HUES48 (cell line): ENCODE results near the gene SLC24A3.

ENCODE experiments used
- H3K27ac ChIP-seq: one replicate; pipeline ENCODE4 v1.7.0; 2013; ENCODE audit warnings: low read depth, low read length, inconsistent platforms
- H3K27me3 ChIP-seq: 2 replicates; pipeline ENCODE4 v1.6.1; 2013; ENCODE audit warnings: mild to moderate bottlenecking, low read length; ENCODE audit not compliant: control insufficient read depth, insufficient read depth
- H3K36me3 ChIP-seq: 2 replicates; pipeline ENCODE4 v1.6.1; 2013; ENCODE audit warnings: low read length; ENCODE audit not compliant: control insufficient read depth, insufficient read depth
- H3K4me1 ChIP-seq: 2 replicates; pipeline ENCODE4 v1.6.1; 2013; ENCODE audit warnings: mild to moderate bottlenecking, low read length; ENCODE audit not compliant: control insufficient read depth, insufficient read depth
- H3K4me3 ChIP-seq: 2 replicates; pipeline ENCODE4 v1.5.1; 2013; ENCODE audit warnings: mild to moderate bottlenecking, low read depth, low read length
- H3K9ac ChIP-seq: 2 replicates; pipeline ENCODE4 v1.6.1; 2013; ENCODE audit warnings: mild to moderate bottlenecking, low read depth, low read length, moderate library complexity
- H3K9me3 ChIP-seq: 2 replicates; pipeline ENCODE4 v1.6.1; 2013; ENCODE audit warnings: low read length; ENCODE audit not compliant: control insufficient read depth, insufficient read depth

The SLC24A3 gene

GRCh38 chr20:19308146-19308545 is 95.7 kb downstream of the SLC24A3 start:
- Histone ChIP-seq H3K9me3 (no peaks in the 10 kb centered on the region), H3K9ac (no peak overlapping the region), H3K27ac (no peak overlapping the region), H3K36me3 (no peaks in the 10 kb centered on the region), H3K4me3 (no peak overlapping the region), H3K4me1 (no peaks in the 10 kb centered on the region), H3K27me3 (no peaks in the 10 kb centered on the region)

GRCh38 chr20:19310541-19310940 is 98.1 kb downstream of the SLC24A3 start:
- Histone ChIP-seq H3K9ac (no peak overlapping the region), H3K27me3 (no peaks in the 10 kb centered on the region), H3K27ac (no peak overlapping the region), H3K9me3 (no peaks in the 10 kb centered on the region), H3K36me3 (no peaks in the 10 kb centered on the region), H3K4me3 (no peak overlapping the region), H3K4me1 (no peaks in the 10 kb centered on the region)

- Histone ChIP-seq H3K9me3 (no peaks in the 10 kb centered on the region), H3K4me3 (no peak overlapping the region), H3K9ac (no peak overlapping the region), H3K27ac (no peak overlapping the region), H3K27me3 (no peaks in the 10 kb centered on the region), H3K4me1 (0 out of 2 replicates have a peak, but pooled peaks cover 6% of the 10 kb centered on the region), H3K36me3 (no peaks in the 10 kb centered on the region)
Measured at GRCh38 chr20:19313342-19314069, 101.1 kb downstream of the SLC24A3 start.

DNA sequence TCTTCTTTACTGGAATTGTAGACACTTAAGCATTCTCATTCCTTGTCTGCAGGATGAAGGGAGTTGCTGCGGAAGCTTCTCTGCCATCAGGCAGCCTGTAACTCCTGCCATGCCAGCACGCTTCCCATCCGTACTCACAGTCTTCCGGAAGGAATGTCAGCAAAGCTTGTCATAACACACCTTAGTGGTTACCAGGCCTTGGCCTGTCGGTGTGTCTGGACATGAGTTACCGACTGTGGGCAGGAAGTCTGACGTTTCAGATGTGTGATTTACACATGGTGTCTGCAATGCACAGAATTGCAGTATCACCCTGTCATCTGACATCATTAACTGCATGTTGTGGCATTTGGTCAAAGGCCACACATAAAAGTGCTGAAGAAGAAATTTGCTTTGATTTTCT is 102.2 kb downstream of the SLC24A3 start:
- H3K27ac ChIP-seq, result no peak overlapping the region

GRCh38 chr20:19317237-19318069 is 105.0 kb downstream of the SLC24A3 start:
- H3K9ac ChIP-seq, result no peak overlapping the region
- no peaks in the 10 kb centered on the region for H3K9me3 ChIP-seq
- no peaks in the 10 kb centered on the region for H3K27me3 ChIP-seq
- 0 out of 2 replicates have a peak, but pooled peaks cover 6% of the 10 kb centered on the region for H3K4me1 ChIP-seq
- no peaks in the 10 kb centered on the region for H3K36me3 ChIP-seq
- H3K27ac ChIP-seq, result no peak overlapping the region
- H3K4me3 ChIP-seq, result no peak overlapping the region

More for the DNA sequence above, 102.2 kb downstream of the SLC24A3 start:
- Histone ChIP-seq H3K27me3 (no peaks in the 10 kb centered on the region), H3K4me3 (no peak overlapping the region), H3K9me3 (no peaks in the 10 kb centered on the region), H3K9ac (no peak overlapping the region), H3K4me1 (0 out of 2 replicates have a peak, but pooled peaks cover 6% of the 10 kb centered on the region), H3K36me3 (no peaks in the 10 kb centered on the region)

GRCh38 chr20:19318610-19319009 is 106.2 kb downstream of the SLC24A3 start:
- no peaks in the 10 kb centered on the region for H3K9me3 ChIP-seq
- H3K27me3 ChIP-seq, result no peaks in the 10 kb centered on the region
- 0 out of 2 replicates have a peak, but pooled peaks cover 6% of the 10 kb centered on the region for H3K4me1 ChIP-seq
- H3K9ac ChIP-seq, result no peak overlapping the region
- no peaks in the 10 kb centered on the region for H3K36me3 ChIP-seq
- no peak overlapping the region for H3K27ac ChIP-seq
- H3K4me3 ChIP-seq, result no peak overlapping the region

- H3K9me3 ChIP-seq, result no peaks in the 10 kb centered on the region
- H3K9ac ChIP-seq, result no peak overlapping the region
- no peaks in the 10 kb centered on the region for H3K36me3 ChIP-seq
- no peak overlapping the region for H3K27ac ChIP-seq
- no peak overlapping the region for H3K4me3 ChIP-seq
- H3K4me1 ChIP-seq, result 0 out of 2 replicates have a peak, but pooled peaks cover 6% of the 10 kb centered on the region
- no peaks in the 10 kb centered on the region for H3K27me3 ChIP-seq
Measured at GRCh38 chr20:19320005-19320404, 107.6 kb downstream of the SLC24A3 start.

GRCh38 chr20:19321176-19321575 is 108.7 kb downstream of the SLC24A3 start:
- Histone ChIP-seq H3K4me1 (0 out of 2 replicates have a peak, but pooled peaks cover 6% of the 10 kb centered on the region), H3K27ac (no peak overlapping the region), H3K4me3 (no peak overlapping the region), H3K27me3 (no peaks in the 10 kb centered on the region), H3K36me3 (no peaks in the 10 kb centered on the region), H3K9ac (no peak overlapping the region), H3K9me3 (no peaks in the 10 kb centered on the region)

- no peak overlapping the region for H3K9ac ChIP-seq
- 0 out of 2 replicates have a peak, but pooled peaks cover 3% of the 10 kb centered on the region for H3K4me1 ChIP-seq
- no peaks in the 10 kb centered on the region for H3K27me3 ChIP-seq
- H3K9me3 ChIP-seq, result no peaks in the 10 kb centered on the region
- no peak overlapping the region for H3K27ac ChIP-seq
- H3K36me3 ChIP-seq, result no peaks in the 10 kb centered on the region
- H3K4me3 ChIP-seq, result no peak overlapping the region
Measured at GRCh38 chr20:19322061-19322985, 109.9 kb downstream of the SLC24A3 start.

- no peaks in the 10 kb centered on the region for H3K36me3 ChIP-seq
- no peaks in the 10 kb centered on the region for H3K27me3 ChIP-seq
- no peak overlapping the region for H3K27ac ChIP-seq
- H3K4me1 ChIP-seq, result no peaks in the 10 kb centered on the region
- no peaks in the 10 kb centered on the region for H3K9me3 ChIP-seq
- H3K4me3 ChIP-seq, result no peak overlapping the region
- H3K9ac ChIP-seq, result no peak overlapping the region
Measured at GRCh38 chr20:19327401-19327800, 115.0 kb downstream of the SLC24A3 start.
